ENCODE data around the gene GZMB.
A peak's percentile ranks its signal among the peaks of the same experiment; 100 is the strongest.
"Not testable (repeated sequence)": the region's sequence is repeated elsewhere in the genome, so short reads cannot be mapped to it uniquely, and the experiment has no call there.

Gene GZMB, protein sequence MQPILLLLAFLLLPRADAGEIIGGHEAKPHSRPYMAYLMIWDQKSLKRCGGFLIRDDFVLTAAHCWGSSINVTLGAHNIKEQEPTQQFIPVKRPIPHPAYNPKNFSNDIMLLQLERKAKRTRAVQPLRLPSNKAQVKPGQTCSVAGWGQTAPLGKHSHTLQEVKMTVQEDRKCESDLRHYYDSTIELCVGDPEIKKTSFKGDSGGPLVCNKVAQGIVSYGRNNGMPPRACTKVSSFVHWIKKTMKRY

DNA sequence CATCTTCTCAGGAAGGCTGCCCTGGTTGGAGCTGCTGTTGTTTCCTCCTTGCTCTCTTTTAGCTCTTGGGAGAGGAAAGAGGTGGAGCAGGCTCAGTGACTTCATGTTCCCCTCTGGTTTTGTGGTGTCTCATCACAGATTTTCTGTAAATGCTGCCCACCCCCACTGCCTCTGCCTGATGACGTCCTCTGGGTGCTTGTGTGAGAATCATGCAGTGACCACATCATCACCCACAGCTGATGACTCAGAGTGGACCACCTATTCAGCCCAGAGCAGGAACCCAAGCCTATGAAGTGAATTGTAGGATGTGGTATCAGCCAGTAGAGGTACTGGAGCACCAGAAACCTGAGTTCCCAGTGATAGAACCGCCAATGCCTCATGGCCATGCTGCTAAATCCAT is at the start of gene GZMB:
GZMB (minus strand) TSS at position 33 of the 400 bp plus-strand sequence; CDS start at position 3, 30 bp downstream.
- DNase-seq (ENCODE audit: low read depth in 2 of 2) = no peak

DNA sequence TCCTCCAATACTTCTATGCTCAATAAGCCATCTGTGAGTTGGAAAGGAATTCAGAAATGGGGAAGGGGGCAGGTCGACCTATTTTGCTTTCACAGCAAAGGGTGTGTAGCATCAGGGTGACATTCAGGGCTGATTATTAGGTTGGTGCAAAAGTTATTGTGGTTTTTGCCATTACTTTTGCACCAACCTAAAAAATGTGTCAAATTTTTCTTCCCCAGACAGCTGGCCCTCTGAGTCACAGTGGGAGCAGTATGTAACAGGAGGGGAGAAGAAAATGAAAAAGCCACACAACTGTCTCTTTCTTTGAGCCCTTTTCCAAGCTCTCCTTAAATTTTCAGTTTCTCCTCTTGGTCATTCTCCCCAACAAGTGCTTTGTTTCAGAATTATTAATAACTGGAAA is 47.1 kb upstream of the GZMB start:
- DNase-seq (ENCODE audit: low read depth in 2 of 2) = no peak

DNA sequence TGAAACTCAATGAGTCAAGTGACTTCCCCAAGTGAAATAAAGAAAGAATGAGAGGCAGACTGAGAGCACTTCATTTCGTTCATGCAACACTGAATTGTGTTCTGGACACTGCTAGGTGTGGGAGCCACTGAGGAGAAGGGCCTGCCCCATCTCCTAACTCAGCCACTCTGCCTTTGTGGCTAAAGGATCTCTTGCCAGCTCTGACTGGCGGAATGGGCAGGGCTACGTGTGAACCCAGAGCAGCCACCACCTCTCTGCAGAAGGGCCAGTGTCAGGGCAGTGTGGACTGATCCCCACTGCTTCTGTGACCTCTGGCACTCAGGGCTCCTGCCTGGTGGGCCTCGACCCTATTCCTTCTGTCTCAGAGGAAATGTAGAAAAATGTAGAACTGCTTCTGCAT is 46.5 kb upstream of the GZMB start:
- DNase-seq (ENCODE audit: low read depth in 2 of 2) = no peak

DNA sequence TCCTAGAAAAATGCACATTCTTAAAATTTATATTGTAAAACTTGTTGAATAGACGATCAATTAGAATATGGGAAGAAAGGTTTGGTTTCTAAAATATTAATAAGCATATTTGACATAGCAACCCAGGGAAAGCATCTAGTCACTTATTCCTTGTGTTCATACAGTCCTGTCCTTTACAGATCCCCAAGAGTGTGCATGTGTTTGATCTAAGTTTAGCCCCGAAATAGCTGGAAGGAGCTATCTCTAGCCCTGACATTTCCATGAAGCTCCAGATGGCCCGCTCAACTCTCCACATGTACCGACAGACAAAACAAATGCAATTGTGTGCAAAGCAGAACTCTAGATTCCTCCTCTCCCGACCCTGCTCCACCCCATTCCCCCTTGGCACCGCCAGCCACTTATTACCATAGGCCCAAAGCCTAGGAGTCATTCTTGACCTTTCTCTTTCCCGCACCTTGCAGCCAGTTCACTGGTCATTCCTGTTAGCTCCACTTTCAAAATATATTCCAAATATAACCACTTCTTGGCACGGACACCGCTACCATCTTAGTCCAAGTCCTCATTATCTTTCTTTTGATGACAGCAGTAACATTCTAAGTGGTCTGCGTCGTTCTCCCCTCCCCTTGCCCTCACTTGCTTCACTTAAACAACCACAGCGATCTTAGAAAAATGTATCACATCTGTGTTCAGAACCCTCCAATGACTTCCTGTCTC is 45.4 kb upstream of the GZMB start:
- no peak for DNase-seq (ENCODE audit: low read depth in 2 of 2)

DNA sequence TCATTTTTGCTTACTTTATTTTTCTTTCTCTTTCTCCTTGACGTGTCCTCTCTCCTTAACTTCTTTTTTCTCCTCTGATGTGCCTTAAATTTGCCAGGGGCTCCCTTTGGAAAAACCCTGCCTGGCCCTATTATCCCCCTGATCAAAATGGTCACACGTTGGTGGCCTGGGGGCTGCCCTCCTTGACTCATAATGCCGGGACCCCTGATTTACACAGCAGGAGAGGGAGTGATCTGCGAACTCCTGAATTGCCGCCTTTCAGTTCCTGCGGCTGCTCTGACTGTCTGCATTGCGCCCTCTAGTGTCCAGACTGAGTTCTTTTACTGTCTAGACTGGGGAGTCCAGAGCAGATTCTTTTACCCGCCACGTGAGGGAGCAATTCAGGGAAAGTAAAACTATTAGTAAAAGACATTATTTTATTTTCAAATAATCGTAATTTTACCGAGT is 44.8 kb upstream of the GZMB start:
- peak; percentile 73 to 74 for DNase-seq (ENCODE audit: low read depth in 2 of 2)

DNA sequence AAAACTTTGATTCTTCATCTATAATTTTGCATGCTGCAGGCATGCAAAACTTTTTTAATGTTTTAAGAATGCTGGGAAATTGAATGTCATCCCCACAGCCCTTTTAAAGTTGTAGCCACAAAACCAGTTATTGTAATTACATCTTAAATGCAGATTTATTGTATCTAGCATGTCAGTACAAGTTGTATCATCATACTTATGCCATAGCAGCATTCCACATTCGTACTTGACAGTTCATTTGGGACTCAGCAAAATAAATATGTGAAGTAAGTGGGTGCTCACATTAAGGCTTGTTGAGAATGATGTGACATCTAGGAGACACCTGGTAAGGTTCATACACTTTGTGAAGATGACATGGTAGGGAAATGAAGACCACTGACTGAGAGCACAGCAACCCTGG is 44.0 kb upstream of the GZMB start:
- DNase-seq (ENCODE audit: low read depth in 2 of 2) = no peak

DNA sequence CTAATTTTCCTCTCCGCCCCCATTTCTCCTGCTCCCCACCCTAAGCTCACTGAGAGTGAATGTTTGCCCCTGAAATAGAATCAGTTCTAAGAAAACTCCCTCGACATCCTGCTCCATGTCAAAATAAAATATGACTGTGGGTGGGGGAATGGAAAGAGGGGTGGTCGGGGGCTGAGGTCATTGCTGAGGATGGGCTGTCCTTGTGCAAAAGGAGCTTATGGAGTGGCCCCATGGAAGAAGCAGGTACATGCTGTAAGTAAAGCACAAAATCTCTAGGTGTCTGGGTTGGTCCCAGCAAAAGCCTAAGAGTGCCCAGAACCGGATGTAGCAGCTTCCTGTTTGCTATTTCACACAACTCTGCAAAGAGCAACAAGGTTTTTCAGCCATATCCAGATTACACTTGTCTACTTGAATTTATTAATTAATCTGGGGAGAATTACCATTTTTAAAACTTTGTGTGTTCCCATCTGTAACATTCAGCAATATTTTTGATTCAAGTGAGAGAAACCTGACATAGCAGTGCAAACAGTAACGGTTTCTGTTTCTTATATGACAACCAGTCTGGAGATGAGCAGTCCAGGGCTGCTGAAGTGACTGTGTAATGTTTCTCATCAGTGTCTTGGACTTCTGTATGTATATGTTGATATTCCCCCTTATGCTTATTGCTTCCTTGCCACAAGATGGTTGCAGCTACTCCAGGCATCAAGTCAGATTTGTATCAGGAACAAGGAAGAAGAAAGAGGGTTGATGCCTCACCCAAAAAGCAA is 40.4 kb upstream of the GZMB start:
- DNase-seq (ENCODE audit: low read depth in 2 of 2) = no peak

DNA sequence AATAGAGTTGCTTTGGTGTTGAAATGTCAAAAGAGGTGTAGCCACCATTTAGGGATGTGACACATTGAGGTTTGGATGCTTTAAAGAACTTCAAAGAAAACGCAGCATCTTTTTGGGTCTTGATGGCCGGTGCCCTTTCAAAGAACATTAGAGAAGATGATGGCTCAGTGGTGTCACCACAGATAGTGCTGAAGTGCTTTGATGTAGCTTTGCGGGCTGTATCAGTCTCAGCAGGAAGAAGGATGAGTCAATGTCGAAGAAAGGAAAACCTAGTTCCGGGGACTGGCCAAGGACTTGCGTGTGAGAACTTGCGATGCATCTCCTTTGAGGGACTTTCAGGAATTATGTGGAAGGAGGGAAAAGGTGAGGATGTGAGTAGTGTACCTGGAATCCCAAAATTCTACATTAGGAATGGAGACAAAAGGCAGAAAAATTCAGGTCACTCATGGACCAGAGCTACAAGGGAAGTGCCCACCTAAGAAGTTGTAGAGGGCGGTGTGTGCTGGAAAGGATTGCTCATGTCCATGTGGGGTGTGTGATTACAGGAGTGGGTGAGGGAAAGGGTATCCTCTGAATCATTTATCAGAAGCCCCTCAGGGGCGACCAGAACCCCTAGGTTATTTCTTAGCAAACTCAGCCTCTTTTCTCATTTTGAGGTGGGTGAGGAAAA is 39.7 kb upstream of the GZMB start:
- DNase-seq (ENCODE audit: low read depth in 2 of 2) = no peak

DNA sequence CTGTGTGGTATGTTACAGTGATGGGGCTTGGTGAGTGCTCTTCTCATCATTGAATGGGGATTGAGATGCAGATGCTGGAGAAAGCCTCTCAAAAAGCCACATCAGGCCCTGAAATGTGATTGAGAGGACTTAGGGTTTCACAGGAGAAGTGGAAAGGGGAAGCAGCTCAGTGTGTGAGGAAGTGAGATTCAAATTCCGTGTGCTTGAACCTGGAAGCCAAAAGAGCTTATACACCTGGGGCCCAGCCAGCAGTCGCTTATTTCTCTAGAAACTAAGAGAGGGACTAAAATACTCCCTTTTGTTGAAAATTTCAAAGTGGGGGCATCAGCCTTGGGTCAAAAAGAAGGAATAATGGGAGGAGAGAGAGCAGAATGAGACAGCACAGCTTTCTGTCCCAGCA is 39.1 kb upstream of the GZMB start:
- no peak for DNase-seq (ENCODE audit: low read depth in 2 of 2)

DNA sequence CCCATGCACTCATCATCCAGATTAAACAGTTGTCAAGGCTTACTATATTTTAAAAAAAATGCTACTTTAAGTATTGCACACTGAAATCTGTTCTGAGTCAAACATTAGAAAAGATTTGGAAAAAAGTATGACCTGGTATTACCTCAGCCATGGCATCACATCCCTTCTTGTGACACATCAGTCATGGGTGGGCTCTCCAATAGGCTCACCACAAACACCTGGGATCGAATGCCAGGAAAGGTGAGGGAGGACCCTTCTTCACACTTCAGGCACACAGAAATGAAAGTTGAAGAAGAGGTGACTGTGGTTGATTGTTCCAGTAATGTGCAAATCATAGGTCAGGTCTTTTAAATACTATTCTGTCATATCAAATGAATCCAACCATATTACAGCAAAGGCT is 36.6 kb upstream of the GZMB start:
- DNase-seq (ENCODE audit: low read depth in 2 of 2) = no peak

DNA sequence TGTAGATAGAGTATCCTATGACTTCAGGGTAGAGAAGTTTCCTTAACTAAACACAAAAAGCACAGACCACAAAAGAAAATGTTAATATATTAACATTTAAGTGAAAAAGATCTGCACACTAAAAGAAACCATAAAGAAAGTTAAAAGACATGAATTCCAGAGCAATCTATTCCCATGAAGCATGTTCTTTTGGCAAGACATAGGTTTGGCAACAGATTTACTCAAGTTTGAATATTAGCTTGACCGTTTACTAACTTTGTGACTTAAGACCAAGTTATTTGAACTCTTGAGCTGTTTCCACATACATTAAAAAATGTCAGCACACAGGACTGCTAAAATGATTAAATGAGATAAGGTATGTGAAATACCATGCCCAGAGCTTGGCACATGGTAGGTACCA is 35.7 kb upstream of the GZMB start:
- DNase-seq (ENCODE audit: low read depth in 2 of 2) = no peak

DNA sequence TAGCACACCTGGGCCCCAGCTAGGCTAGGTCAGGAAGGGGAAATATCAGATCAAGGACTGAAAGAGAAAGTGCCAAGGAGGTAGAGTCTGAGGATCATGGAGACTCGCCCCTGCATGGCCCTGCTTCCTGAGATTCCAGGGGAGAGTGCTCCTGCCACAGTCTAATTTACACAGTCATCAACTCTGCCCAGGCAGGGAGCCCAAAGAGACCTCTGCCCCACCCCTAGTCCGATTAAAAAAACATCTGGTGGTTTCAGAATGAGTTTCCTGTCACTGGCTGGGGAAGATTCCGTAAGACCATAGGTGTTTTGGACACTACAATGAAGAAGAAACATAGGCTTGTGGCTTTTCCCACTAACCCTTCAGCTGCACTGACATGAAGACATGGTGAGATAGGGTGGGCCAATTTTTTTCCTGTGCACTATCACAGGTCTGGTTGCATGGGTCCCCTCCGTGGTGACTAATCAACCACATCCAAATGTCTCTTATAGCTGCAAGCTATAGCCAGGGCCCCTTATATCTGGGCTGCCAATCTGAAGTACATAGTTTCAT is 31.5 kb upstream of the GZMB start:
- DNase-seq (ENCODE audit: low read depth in 2 of 2) = no peak

DNA sequence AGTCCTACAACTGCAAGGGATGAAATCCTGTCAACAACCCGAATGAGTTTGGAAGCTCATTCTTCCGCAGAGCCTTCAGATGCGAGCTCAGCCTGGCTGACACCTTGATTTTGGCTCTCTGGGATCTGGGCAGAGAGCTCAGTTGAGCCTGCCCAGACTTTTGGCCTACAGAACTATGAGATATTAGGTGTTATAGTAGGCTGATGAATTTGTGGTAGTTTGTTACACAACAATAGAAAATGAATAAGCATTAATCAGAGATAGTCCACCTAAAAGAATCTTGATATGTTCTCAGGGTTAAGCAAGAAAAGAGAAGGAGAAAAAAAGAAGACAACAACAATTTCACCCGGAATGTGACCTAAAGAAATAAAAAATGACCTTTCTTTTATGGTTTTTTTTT is 30.4 kb upstream of the GZMB start:
- DNase-seq (ENCODE audit: low read depth in 2 of 2) = no peak

DNA sequence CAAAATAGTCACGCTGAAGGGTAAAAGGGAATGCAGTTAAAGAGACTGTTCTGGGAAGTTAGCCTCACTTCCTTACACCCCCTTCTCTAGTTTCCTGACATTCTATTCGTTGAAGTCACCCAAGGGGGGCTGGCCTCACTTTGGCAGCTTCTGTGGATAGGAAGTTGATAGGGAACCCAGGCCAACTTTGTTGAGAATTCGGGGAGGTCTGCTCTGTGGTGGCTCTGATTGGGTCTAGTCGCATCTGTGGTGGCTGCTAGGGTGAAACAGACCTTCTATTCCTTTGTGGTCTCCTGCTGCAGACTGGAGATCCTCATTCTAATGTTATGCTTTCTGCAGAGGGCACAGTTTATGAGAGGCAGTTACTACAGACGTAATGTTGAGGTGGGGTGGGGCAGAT is 28.8 kb upstream of the GZMB start:
- no peak for DNase-seq (ENCODE audit: low read depth in 2 of 2)

DNA sequence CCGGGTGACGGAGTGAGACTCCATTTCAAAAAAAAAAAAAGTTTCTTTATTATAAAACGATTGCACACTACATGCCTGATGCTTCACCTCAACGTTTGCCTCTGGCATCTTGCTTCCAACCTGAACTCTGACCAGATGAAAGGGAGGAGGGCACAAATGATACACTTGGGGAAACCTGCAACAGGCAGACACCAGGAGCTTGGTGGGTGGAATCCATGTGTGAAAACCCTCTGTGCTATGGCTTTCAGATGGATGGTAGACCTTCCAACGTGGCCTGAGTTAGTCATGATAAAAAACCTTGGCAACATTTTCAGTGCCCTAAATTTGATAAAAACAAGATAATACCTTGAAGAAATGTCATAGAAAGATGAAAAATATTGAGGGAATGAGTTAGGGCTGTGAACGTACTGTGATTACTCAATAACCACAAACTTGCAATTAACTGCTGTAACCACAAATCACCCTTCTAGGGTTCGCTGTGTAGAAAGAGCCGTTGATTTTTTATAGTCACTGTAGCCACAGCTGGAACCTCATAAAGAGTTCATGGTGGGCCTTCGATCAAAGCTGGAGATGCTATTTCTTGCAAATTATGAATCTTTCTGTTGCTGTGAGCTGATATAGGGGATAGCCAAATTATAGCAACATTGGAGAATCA is 26.1 kb upstream of the GZMB start:
- no peak for DNase-seq (ENCODE audit: low read depth in 2 of 2)

DNA sequence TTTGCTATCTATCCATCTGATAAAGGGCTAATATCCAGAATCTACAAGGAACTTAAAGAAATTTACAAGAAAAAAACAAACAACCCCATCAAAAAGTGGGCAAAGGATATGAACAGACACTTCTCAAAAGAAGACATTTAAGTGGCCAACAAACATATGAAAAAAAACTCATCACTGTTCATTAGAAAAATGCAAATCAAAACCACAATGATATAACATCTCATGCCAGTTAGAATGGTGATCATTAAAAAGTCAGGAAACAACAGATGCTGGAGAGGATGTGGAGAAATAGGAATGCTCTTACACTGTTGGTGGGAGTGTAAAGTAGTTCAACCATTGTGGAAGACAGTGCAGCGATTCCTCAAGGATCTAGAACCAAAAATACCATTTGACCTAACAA is 14.4 kb upstream of the GZMB start:
- DNase-seq (ENCODE audit: low read depth in 2 of 2) = not testable (repeated sequence)

DNA sequence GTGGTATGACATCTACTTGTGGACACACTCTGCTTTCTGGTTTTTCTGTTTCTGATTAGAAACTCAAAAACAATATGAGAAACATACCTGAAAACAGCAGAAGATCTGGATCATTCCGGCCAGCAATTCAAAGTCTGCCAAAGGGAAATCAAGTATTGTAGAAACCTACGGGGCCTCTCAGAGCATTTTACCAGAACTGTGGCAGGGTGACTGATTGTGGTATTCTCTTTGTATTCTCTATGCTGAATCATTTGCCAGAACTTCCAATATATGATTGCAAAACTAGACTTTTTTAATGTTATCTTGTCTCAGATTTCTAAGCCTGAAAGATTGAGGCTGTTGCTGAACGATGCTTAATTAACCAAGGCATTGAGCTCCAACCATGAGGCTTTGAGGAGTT is 5.9 kb upstream of the GZMB start:
- no peak for DNase-seq (ENCODE audit: low read depth in 2 of 2)

DNA sequence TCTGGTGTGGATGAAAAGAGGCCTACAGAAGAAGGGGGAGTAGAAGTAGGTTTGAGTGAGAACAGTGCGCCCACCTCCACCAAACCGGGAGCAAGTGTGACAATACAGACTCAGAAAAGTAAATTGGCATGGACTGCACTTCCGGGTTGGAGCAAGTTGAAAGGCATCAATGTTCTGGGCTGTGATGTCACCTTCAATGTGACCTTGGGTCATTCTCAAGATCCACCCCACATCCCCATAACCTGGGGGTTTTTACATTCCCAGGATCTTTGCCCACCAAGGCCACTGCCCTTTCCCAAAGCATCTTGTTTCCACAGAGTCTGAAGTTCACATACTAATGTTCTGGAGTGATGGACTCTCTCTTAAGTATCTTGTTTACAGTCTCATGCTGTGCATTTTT is 5.3 kb upstream of the GZMB start:
- no peak for DNase-seq (ENCODE audit: low read depth in 2 of 2)

DNA sequence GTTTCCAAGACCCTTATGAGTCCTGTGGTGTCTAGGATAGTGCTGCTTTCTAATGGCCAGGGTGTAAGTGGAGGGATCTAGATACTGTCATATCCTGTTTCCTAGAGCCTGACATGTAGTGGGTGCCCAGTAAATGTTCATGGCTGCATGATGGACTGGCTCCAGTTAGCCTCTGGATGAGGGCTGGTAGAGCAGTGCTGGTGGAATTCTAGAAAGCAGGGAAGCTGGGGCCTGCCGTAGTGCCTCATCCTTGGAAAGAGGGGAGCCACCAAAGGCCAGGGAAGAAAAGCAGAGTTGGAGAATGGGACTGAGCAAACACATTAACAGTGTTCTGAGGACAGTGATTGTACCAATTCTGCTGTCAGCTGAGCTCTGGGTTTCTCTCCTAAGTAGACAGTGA is 637 bp downstream of the GZMB start:
- no peak for DNase-seq (ENCODE audit: low read depth in 2 of 2)

DNA sequence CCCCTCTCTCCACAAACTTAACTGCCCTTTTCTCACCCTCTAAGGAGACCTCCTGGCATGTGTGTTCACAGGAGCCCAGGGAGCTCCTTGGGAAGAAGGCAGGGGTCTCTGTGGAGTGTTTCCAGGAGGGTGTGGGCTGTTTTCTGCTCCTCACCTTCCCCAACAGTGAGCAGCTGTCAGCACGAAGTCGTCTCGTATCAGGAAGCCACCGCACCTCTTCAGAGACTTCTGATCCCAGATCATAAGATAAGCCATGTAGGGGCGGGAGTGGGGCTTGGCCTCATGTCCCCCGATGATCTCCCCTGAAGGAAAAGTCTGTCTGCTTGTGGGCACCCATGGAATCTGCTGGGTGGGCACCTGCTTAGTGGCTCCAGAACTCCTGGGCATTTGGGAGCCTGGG is 1.2 kb downstream of the GZMB start:
- no peak for DNase-seq (ENCODE audit: low read depth in 2 of 2)

DNA sequence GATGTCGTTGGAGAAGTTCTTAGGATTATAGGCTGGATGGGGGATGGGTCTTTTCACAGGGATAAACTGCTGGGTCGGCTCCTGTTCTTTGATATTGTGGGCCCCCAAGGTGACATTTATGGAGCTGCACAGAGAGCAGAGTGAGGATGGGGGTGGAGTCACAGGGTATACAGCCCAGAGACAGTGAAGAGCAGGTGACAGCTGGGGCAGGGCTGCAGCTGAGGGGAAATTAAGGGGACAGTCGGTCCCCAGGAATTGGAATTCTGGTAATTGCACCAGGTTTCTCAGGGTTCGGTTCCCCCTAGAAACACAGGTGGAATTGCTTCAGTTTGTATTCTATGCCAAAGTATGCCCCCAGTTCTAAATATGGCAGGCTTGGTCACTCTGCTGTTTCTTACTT is 1.7 kb downstream of the GZMB start:
- no peak for DNase-seq (ENCODE audit: low read depth in 2 of 2)

Measured in fibroblast of skin of left quadriceps (primary cell).